Measurements from ENCODE around the gene C16orf86. TPM values are rescaled to one million over a fixed set of nuclear protein-coding genes. Genes with fewer than 3 reads are reported as not detected.

The C16orf86 gene
- total RNA-seq, 1 donor from 2014 or later, result 1.6 TPM

DNA sequence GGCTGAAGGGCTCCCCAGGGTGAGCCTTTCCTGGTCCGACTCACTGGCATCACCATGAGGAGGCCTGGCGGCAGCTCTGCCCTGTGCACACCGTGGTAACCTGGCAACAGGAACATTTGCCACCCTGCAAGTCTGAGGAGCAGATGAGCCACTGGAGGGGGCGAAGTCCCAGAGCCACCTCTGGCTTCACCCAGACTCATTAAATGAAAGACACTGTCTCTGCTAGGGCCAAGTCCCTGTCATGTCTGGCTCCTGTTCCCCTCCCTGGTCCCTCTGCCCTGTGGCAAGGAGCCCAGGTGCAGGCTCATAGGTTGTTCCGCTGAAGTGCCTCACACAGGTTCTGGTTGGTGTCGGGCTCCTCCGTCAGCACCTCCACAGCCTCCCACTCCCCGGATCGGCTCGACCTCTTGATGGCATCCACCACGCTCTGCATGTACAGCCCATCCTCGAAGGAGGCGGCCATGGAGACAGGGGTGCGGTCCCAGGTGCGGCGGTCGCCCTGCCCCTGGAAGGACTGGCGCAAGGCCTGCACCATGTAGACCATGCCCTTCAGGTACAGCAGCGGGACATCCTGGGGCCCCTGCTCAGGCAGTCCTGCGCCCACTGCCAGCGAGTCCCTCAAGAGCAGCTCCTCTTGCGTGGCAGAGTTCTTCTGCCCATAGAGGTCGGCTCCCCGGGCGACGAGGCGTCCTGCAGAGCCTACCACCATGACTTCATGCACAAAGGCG is 8.4 kb downstream of the C16orf86 start:
- intact Hi-C loops (cut with DNase I), result no loop called here
- Histone ChIP-seq H3K4me1 (no peaks in the 10 kb centered on the region), H3K27me3 (no peaks in the 10 kb centered on the region), H3K9me3 (no peaks in the 10 kb centered on the region), H3K27ac (peak overlapping the region in 1 of 2 donors; percentile 82), H3K4me3 (no peak overlapping the region), H3K36me3 (peaks cover 1 to 2% of the 10 kb centered on the region in 2 donors)
- TF ChIP-seq, protein P1, sequence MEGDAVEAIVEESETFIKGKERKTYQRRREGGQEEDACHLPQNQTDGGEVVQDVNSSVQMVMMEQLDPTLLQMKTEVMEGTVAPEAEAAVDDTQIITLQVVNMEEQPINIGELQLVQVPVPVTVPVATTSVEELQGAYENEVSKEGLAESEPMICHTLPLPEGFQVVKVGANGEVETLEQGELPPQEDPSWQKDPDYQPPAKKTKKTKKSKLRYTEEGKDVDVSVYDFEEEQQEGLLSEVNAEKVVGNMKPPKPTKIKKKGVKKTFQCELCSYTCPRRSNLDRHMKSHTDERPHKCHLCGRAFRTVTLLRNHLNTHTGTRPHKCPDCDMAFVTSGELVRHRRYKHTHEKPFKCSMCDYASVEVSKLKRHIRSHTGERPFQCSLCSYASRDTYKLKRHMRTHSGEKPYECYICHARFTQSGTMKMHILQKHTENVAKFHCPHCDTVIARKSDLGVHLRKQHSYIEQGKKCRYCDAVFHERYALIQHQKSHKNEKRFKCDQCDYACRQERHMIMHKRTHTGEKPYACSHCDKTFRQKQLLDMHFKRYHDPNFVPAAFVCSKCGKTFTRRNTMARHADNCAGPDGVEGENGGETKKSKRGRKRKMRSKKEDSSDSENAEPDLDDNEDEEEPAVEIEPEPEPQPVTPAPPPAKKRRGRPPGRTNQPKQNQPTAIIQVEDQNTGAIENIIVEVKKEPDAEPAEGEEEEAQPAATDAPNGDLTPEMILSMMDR (IDR thresholded peaks at IDR 0.05), result no peak
- DNase-seq (ENCODE audit: low spot score in 2 of 2), result no peak

DNA sequence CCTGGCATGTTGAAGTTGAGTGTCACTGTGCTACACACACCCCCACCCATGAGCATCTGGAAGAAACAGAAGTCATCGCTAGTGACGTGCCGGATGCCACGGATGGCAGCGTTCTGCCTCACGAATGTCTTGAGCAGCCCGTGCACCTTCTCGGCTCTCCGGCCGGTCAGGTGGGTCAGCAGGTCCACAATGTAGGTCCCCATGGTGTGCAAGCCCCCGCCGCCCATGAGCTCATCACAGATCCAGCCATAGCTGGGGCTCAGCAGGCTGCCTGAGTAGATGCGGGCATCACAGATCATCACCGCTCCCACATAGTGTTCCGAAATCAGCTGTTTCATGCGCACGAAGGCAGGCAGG is 8.9 kb downstream of the C16orf86 start:
- Histone ChIP-seq H3K27ac (no peak overlapping the region), H3K4me3 (no peak overlapping the region), H3K27me3 (no peaks in the 10 kb centered on the region), H3K36me3 (peaks cover 2 to 7% of the 10 kb centered on the region in 2 donors), H3K9me3 (no peaks in the 10 kb centered on the region), H3K4me1 (no peaks in the 10 kb centered on the region)
- TF ChIP-seq, protein P1 (IDR thresholded peaks at IDR 0.05), result no peak
- DNase-seq (ENCODE audit: low spot score in 2 of 2), result no peak
- intact Hi-C loops (cut with DNase I), result no loop called here

DNA sequence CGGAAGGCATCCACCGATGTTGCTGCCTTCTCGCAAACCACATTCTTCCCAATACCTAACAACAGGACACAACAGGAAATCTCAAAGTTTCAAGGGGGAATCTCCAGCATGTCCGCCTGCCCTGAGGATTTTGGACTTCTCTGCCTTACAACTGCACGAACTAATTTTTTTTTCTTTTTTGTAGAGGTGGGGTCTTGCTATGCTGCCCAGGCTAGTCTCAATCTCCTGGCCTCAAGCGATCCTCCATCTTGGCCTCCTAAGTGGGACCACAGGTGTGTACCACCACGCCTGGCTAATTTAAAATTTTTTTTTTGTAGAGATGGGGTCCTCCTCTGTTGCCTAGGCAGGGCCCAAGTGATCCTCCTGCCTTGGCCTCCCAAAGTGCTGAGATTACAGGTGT is 9.4 kb downstream of the C16orf86 start:
- Histone ChIP-seq H3K9me3 (no peaks in the 10 kb centered on the region), H3K4me3 (no peak overlapping the region), H3K36me3 (peaks cover 2 to 10% of the 10 kb centered on the region in 2 donors), H3K27me3 (no peaks in the 10 kb centered on the region), H3K27ac (no peak overlapping the region), H3K4me1 (no peaks in the 10 kb centered on the region)
- TF ChIP-seq, protein P1 (IDR thresholded peaks at IDR 0.05), result no peak
- intact Hi-C loops (cut with DNase I), result no loop called here
- no peak for DNase-seq (ENCODE audit: low spot score in 2 of 2)

DNA sequence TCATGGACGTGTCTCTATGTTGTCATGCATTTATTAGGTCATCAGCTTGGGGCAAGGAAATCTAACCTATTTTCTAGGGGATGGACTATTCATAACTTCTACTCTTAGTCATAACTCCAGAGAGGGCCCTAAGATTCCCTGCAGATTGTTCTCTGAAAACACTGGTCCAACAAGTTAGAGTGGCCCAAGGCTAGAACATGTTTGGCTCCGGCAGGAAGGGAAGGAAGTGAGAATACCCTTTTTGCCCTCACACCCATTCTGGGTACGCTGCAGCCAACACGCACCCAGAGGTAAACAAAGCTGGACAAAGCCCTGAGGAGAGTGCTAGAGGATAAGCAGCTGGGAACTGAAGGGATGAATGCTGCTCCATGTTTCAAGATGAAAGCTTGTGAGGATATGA is 9.9 kb downstream of the C16orf86 start:
- intact Hi-C loops (cut with DNase I), result no loop called here
- H3K27me3 ChIP-seq, result no peaks in the 10 kb centered on the region
- TF ChIP-seq, protein P1 (IDR thresholded peaks at IDR 0.05), result no peak
- peaks cover 2 to 10% of the 10 kb centered on the region in 2 donors for H3K36me3 ChIP-seq
- no peaks in the 10 kb centered on the region for H3K9me3 ChIP-seq
- H3K27ac ChIP-seq, result no peak overlapping the region
- no peak for DNase-seq (ENCODE audit: low spot score in 2 of 2)
- H3K4me3 ChIP-seq, result no peak overlapping the region
- no peaks in the 10 kb centered on the region for H3K4me1 ChIP-seq

DNA sequence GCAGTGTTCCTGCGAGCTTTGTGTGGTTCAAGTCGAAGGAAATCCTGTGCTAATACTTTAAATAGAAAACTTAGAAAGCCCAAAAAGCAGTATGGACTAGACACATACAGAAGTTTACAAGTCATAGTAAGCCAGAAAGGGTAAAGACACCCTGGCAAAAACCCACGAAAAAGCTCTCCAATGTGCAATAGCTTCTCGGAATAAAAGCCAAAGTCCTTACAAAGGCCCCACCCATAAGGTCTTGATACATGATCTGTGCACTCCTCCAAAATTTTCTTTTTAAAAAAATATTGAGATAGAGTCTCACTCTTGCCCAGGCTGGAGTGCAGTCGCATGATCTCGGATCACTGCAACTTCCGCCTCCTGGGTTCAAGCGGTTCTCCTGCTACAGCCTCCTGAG is 10.3 kb downstream of the C16orf86 start:
- TF ChIP-seq, protein P1 (IDR thresholded peaks at IDR 0.05), result no peak
- H3K27ac ChIP-seq, result no peak overlapping the region
- H3K27me3 ChIP-seq, result no peaks in the 10 kb centered on the region
- no peaks in the 10 kb centered on the region for H3K9me3 ChIP-seq
- no peak for DNase-seq (ENCODE audit: low spot score in 2 of 2)
- no peaks in the 10 kb centered on the region for H3K4me1 ChIP-seq
- no peak overlapping the region for H3K4me3 ChIP-seq
- peaks cover 2 to 13% of the 10 kb centered on the region in 2 donors for H3K36me3 ChIP-seq
- intact Hi-C loops (cut with DNase I), result no loop called here

Data from ascending aorta (tissue), 2 donors.